ENCODE results near the gene HOXB4.

DNA sequence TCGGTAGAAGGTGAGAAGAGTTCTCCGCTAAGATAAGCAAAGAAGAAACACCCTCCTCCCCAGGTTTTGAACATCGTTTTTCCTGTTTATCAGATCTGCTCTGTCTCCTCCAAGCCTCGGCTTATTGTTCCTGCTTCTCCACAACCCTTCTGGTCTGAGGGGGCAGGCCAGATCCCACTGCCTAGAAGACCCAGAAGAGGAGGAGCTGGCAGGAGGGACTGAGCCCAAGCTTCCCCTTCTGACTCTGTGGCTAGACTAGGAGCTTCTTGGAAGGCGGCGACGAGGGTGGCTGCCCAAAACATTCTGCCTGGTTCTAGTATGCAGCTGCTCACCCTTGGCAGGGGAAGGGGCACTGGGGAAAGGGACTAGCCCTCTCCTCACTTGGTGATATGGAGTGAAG is 20.6 kb upstream of the HOXB4 start:
- TF ChIP-seq POLR2AphosphoS5 (IDR thresholded peaks at IDR 0.05) (no peak), EP300 (IDR thresholded peaks at IDR 0.05) (no peak)
- TF ChIP-seq, protein P1, sequence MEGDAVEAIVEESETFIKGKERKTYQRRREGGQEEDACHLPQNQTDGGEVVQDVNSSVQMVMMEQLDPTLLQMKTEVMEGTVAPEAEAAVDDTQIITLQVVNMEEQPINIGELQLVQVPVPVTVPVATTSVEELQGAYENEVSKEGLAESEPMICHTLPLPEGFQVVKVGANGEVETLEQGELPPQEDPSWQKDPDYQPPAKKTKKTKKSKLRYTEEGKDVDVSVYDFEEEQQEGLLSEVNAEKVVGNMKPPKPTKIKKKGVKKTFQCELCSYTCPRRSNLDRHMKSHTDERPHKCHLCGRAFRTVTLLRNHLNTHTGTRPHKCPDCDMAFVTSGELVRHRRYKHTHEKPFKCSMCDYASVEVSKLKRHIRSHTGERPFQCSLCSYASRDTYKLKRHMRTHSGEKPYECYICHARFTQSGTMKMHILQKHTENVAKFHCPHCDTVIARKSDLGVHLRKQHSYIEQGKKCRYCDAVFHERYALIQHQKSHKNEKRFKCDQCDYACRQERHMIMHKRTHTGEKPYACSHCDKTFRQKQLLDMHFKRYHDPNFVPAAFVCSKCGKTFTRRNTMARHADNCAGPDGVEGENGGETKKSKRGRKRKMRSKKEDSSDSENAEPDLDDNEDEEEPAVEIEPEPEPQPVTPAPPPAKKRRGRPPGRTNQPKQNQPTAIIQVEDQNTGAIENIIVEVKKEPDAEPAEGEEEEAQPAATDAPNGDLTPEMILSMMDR (IDR thresholded peaks at IDR 0.05) = no peak

Measured in esophagus muscularis mucosa (tissue), 4 donors.